Neutrophil (primary cell): ENCODE data around the gene RNF217.

Source experiments
- H3K27ac ChIP-seq: fragments of 200-600 bp; sonication (generic); 2 replicates; pipeline ENCODE4 v1.5.1; 2016; ENCODE audit warnings: mild to moderate bottlenecking, moderate library complexity
- H3K27me3 ChIP-seq: fragments of 200-600 bp; sonication (generic); 2 replicates; pipeline ENCODE4 v1.6.0; 2016; ENCODE audit warnings: mild to moderate bottlenecking
- H3K36me3 ChIP-seq: fragments of 200-600 bp; sonication (generic); 2 replicates; pipeline ENCODE4 v1.5.1; 2017
- H3K4me1 ChIP-seq, 2 experiments: fragments of 200-600 bp in 1 of 2; sonication (generic) in 1 of 2; 1 replicate in 1 of 2; 2 replicates in 1 of 2; pipeline versions ENCODE4 v1.5.1 to v1.6.1; 2013 to 2016; ENCODE audit warnings: low read depth in 1 of 2, low read length in 1 of 2, mild to moderate bottlenecking in 1 of 2, moderate library complexity in 1 of 2; ENCODE audit not compliant: control insufficient read depth in 1 of 2, insufficient read depth in 1 of 2
- H3K4me3 ChIP-seq, 2 experiments: fragments of 200-600 bp in 1 of 2; sonication (generic) in 1 of 2; 1 replicate in 1 of 2; 2 replicates in 1 of 2; pipeline ENCODE4 v1.5.1; 2013 to 2016; ENCODE audit warnings: low read depth in 1 of 2, low read length in 1 of 2, mild to moderate bottlenecking in 1 of 2, moderate library complexity in 1 of 2
- H3K9me3 ChIP-seq: fragments of 200-600 bp; sonication (generic); 2 replicates; pipeline ENCODE4 v1.5.1; 2016
- CTCF ChIP-seq: fragments of 200-600 bp; sonication (generic); IDR thresholded peaks from 2 replicates; pipeline ENCODE4 v1.5.1; 2016; ENCODE audit warnings: antibody characterized with exemption

The RNF217 gene

GRCh38 chr6:124927806-124928205, 34.4 kb upstream of the RNF217 start:
- TF ChIP-seq CTCF: no peak
- no peaks in the 10 kb centered on the region for H3K27me3 ChIP-seq
- no peak overlapping the region for H3K27ac ChIP-seq

GRCh38 chr6:124928851-124929250, 33.4 kb upstream of the RNF217 start:
- H3K27ac ChIP-seq: no peak overlapping the region
- no peaks in the 10 kb centered on the region for H3K36me3 ChIP-seq
- no peaks in the 10 kb centered on the region for H3K4me1 ChIP-seq
- H3K9me3 ChIP-seq: no peaks in the 10 kb centered on the region
- TF ChIP-seq CTCF: no peak
- H3K27me3 ChIP-seq: no peaks in the 10 kb centered on the region
- H3K4me3 ChIP-seq: no peak overlapping the region

More at GRCh38 chr6:124927806-124928205, 34.4 kb upstream of the RNF217 start:
- Histone ChIP-seq H3K4me1 (no peaks in the 10 kb centered on the region), H3K4me3 (no peak overlapping the region), H3K36me3 (no peaks in the 10 kb centered on the region), H3K9me3 (no peaks in the 10 kb centered on the region)

GRCh38 chr6:124937645-124938044, 24.6 kb upstream of the RNF217 start:
- peaks cover 4% of the 10 kb centered on the region for H3K9me3 ChIP-seq
- TF ChIP-seq CTCF: no peak
- H3K4me3 ChIP-seq: no peak overlapping the region
- H3K36me3 ChIP-seq: no peaks in the 10 kb centered on the region
- H3K27ac ChIP-seq: no peak overlapping the region
- no peaks in the 10 kb centered on the region for H3K27me3 ChIP-seq
- H3K4me1 ChIP-seq: no peaks in the 10 kb centered on the region

GRCh38 chr6:124941259-124941658, 21.0 kb upstream of the RNF217 start:
- TF ChIP-seq CTCF: no peak
- Histone ChIP-seq H3K27me3 (no peaks in the 10 kb centered on the region), H3K4me3 (no peak overlapping the region), H3K9me3 (no peaks in the 10 kb centered on the region), H3K36me3 (no peaks in the 10 kb centered on the region), H3K27ac (no peak overlapping the region), H3K4me1 (no peaks in the 10 kb centered on the region)

- Histone ChIP-seq H3K4me1 (no peaks in the 10 kb centered on the region), H3K27ac (no peak overlapping the region), H3K4me3 (no peak overlapping the region), H3K36me3 (no peaks in the 10 kb centered on the region), H3K9me3 (no peaks in the 10 kb centered on the region), H3K27me3 (no peaks in the 10 kb centered on the region)
- TF ChIP-seq CTCF: no peak
These were observed 18.6 kb upstream of the RNF217 start for GRCh38 chr6:124943658-124944057.

- H3K9me3 ChIP-seq: no peaks in the 10 kb centered on the region
- no peaks in the 10 kb centered on the region for H3K27me3 ChIP-seq
- no peak overlapping the region for H3K27ac ChIP-seq
- H3K4me3 ChIP-seq: no peak overlapping the region
- H3K36me3 ChIP-seq: no peaks in the 10 kb centered on the region
- TF ChIP-seq CTCF: no peak
- H3K4me1 ChIP-seq: no peaks in the 10 kb centered on the region
These were observed 14.2 kb upstream of the RNF217 start for GRCh38 chr6:124947971-124948451.
